Right cardiac atrium (tissue), 5 donors: ENCODE results near the gene MYH9. TPM values are rescaled to one million over a fixed set of nuclear protein-coding genes. Genes with fewer than 3 reads are reported as not detected.

ENCODE experiments used
- ATAC-seq, 2 donors: fragments of 200-7000 bp; cut with Tn5 transposase; one replicate each; pipeline versions ENCODE4 v1.8.0 to v1.9.1; 2020; ENCODE audit warnings: moderate library complexity in 2 of 2, mild to moderate bottlenecking in 1 of 2
- DNase-seq, 3 donors: peaks; one replicate each; pipeline ENCODE4 v3.0.0-alpha.2; 2020
- H3K27ac ChIP-seq: one replicate; pipeline ENCODE4 v1.5.1; 2013; ENCODE audit warnings: mild to moderate bottlenecking, low read length, control low read depth, moderate library complexity
- H3K27me3 ChIP-seq: one replicate; pipeline ENCODE4 v1.6.1; 2013; ENCODE audit not compliant: control insufficient read depth, insufficient read depth
- H3K4me1 ChIP-seq: one replicate; pipeline ENCODE4 v1.6.1; 2013; ENCODE audit warnings: low read length; ENCODE audit not compliant: control insufficient read depth, insufficient read depth
- H3K4me3 ChIP-seq: one replicate; pipeline ENCODE4 v1.5.1; 2013; ENCODE audit warnings: low read length, control low read depth
- H3K9me3 ChIP-seq: one replicate; pipeline ENCODE4 v1.6.1; 2013; ENCODE audit warnings: low read length; ENCODE audit not compliant: control insufficient read depth
- WGBS: extraction: QIAGEN DNeasy Blood & Tissue Kit; methylation state at CpG from one replicate; pipeline ENCODE4 v1.1.7; 2013; 5-methylcytosine and 5-hydroxymethylcytosine counted together
- intact Hi-C, 4 donors: fragments of 100-400 bp; cut with DNase I; formaldehyde crosslinking; loops; one replicate each; pipeline versions ENCODE4 v1.11.0 to v1.14.0; 2022 to 2023
- polyA plus RNA-seq: library from polyadenylated mRNA; stranded (reverse); fragments of 200-250 nt; gene quantifications from one replicate; pipeline ENCODE4 v1.2.3, GENCODE V29; 2013
- total RNA-seq, 4 donors: library from RNA; stranded (reverse); fragmentation: NEBNext Ultra II Directional; extraction: Animal tissue kit (Norgen Biotek cat#: 25700); gene quantifications; one replicate each; pipeline ENCODE4 v1.2.1, GENCODE V29; 2021
- donor health status: healthy with polysubstance abuse.
- donor health status: DM: no; HTN: yes; CAD: no.
- donor health status: DM: no; HTN: no; CAD: no.
- donor health status: DM: no; HTN: yes; CAD: no; lungs with severe emphysema.
- donor health status: DM: yes; HTN: yes; CAD: no.

MYH9 gene
- total and polyA plus RNA-seq, 5 donors: 92.5 to 224 (median 146) TPM

DNA sequence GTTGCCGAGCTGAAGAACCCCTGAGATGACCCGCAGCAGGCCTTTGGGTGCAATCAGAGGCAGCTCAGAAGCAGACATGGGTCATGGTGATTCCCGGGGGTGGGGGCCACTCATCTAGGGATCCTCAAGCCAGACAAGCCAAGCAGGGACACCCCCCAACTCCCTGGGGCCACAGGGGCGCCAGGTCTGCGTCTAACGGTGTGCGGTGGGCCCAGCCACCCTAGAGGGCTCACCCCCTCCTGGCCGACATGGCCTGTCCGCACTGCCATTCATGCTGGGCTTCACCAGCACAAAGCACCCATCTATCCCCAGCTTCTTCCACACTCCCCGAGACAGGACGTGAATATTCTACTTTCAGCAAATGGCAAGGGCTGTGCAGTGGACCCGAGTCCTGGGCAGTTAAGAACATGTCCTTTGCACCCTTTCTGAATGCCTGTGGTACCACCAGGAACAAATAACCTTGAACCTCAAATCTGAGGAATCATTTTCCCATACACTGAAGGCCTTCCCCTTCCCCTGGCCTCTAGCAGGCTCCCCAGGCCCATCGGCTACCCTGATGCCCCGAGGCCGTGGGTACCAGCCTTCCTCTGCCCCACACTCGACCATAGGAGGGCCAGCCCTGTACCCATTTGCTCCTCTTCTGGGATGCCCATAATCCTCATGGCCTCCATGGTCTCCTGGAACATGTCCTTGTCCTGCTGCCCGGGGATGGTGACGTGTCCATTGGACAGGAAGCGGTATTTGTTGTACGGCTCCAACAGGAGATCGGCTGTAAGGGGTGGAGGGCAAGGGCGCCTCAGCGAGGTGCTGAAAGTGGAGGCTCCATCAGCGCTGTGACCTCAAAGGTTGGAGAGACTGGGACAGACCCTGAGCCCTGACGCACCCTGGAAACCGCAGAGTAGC is 67.9 kb downstream of the MYH9 start:
- ATAC-seq (no peak), DNase-seq (peak; percentile 31 to 56 (median 53))
- Histone ChIP-seq H3K4me3 (no peak overlapping the region), H3K27ac (peak overlapping the region; percentile 35), H3K27me3 (no peaks in the 10 kb centered on the region), H3K9me3 (no peaks in the 10 kb centered on the region), H3K4me1 (peaks cover 16% of the 10 kb centered on the region)
- 76% methylated on average over 26 of the region's 26 CpGs for WGBS
- intact Hi-C loops: loop anchor here in 2 of 4 donors (5.0 kb wide), 2 partner anchors 67 to 147 kb away; partner anchors contain the start of gene MYH9 (in 1 of the 2)

DNA sequence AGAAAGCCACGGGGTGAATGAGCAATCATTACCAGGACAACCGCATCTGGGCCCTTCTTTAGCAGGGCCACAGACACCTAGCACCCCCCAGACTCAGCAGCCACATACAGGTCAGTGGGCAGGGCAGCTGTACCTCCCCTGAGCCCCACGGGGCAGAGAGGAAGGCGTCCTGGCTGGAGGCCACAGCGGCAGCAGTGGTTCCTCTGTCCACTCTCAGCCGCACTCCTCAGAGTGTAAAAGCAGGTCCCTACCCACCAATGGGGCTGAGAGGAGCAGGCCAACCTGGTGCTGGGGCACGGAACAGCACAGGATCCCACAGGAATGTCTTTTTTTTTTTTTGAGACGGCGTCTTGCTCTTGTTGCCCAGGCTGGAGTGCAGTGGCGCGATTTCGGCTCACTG is 69.3 kb downstream of the MYH9 start:
- WGBS: 87% methylated on average over 12 of the region's 12 CpGs
- Histone ChIP-seq H3K27me3 (no peaks in the 10 kb centered on the region), H3K27ac (no peak overlapping the region), H3K9me3 (no peaks in the 10 kb centered on the region), H3K4me3 (no peak overlapping the region), H3K4me1 (peaks cover 5% of the 10 kb centered on the region)
- ATAC-seq: no peak
- intact Hi-C loops: no loop called here
- DNase-seq: peak in 1 of 3 donors; percentile 15

DNA sequence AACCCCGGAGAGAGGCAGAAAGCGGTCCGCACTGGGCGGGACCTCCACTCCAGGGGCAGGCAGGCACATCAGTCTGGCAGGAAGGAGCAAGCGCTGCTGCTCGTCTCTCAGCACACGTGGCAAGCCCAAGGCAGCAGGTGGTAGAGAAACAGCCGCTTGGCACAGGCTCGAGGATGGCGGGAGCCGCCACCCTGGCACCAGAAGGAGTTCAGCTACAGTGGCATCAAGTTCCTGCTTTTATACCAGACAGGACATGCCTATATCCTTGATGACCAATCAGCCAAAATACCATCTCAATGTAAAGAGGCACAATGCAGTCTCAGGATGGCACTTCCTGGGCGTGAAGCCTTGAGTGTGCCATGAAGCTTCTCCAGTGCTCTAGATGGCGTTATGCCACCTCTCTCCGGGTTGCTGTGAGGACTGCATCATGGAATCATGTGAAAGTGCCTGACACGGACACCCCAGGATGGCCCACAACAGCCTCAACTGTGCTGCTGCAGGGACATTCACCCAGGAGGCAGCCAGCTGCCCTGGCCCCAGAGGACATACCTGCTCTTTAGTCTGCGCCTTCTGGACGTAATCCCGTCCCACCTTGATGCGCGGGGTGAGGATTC is 70.0 kb downstream of the MYH9 start:
- 80% methylated on average over 20 of the region's 20 CpGs for WGBS
- intact Hi-C loops: no loop called here
- H3K27me3 ChIP-seq: no peaks in the 10 kb centered on the region
- H3K27ac ChIP-seq: no peak overlapping the region
- H3K4me3 ChIP-seq: no peak overlapping the region
- no peaks in the 10 kb centered on the region for H3K9me3 ChIP-seq
- ATAC-seq (no peak), DNase-seq (peak in 1 of 3 donors; percentile 47)
- H3K4me1 ChIP-seq: no peaks in the 10 kb centered on the region

DNA sequence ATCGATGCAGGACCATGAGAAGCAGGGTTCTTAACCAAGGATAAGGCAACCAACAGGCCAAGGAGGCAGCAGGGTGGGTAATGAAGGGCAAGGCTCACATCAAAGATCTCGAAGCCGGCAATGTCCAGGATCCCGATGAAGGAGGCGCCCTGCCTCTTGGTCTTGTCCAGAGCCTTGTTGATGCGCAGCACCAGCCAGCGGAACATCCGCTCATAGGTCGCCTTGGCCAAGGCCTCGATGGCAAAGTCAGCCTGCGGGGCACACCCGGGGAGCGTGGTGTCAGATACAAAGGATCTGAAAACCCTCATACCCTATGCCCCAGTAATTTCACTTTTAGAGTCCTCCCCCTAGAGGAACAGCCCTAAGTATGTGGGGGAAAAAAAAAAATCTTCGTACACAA is 71.3 kb downstream of the MYH9 start:
- Histone ChIP-seq H3K4me1 (no peaks in the 10 kb centered on the region), H3K4me3 (no peak overlapping the region), H3K9me3 (no peaks in the 10 kb centered on the region), H3K27ac (no peak overlapping the region), H3K27me3 (no peaks in the 10 kb centered on the region)
- DNase-seq: peak in 1 of 3 donors; percentile 42
- WGBS: 95% methylated on average over 14 of the region's 14 CpGs
- ATAC-seq: no peak
- intact Hi-C loops: no loop called here

DNA sequence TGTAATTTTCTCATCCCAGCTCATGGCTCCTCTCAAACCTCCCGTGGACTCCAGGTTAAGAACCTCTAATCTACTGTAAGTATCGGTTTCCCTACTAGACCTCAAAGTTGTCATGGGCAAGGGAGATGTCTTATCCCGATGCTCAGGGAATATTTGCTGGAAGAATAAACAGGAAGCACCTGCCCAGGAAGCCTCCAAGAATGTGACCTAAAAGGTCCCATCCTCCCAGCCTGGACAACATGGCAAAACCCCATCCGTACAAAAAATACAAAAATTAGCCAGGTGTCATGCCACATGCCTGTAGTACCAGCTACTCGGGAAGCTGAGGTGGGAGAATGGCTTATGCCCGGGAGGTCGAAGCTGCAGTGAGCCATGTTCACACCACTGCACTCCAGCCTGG is 72.4 kb downstream of the MYH9 start:
- ATAC-seq: no peak
- no peaks in the 10 kb centered on the region for H3K27me3 ChIP-seq
- no peaks in the 10 kb centered on the region for H3K4me1 ChIP-seq
- WGBS: 66% methylated on average over 7 of the region's 7 CpGs
- no peaks in the 10 kb centered on the region for H3K9me3 ChIP-seq
- H3K27ac ChIP-seq: no peak overlapping the region
- peak in 1 of 3 donors; percentile 17 for DNase-seq
- intact Hi-C loops: no loop called here
- no peak overlapping the region for H3K4me3 ChIP-seq

DNA sequence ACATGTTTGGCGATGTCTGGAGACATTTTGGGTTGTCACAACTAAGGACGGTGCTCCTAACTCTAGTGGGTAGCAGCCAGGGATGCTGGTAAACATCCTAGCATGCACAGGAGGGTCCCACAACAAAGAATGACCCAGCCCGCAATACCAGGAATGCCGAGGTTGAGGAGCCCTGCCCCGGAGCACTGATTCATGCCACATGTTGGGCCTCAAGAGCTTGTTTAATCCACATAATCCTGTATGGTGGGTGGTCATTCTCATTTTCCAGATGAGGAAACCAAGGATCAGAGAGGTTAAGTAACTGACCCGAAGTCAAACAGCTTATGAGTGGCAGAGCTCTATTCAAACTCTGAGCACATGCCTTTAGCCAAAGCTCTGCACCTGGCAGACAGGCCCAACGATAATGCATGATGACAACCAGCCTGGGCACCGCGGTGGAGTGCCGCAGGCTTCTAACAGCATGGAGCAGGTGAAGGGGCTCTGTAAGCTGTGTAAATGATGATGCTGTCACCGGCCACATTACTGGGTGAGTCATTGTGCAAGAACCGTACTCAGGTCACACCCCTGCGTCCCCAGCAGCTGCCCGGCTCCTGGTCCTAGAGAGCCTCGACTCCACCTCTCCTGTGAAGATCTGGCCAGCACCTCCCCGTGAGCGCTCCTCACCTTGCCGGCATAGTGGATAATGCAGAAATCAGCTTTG is 76.2 kb downstream of the MYH9 start:
- Histone ChIP-seq H3K27ac (no peak overlapping the region), H3K27me3 (no peaks in the 10 kb centered on the region), H3K4me3 (no peak overlapping the region), H3K9me3 (no peaks in the 10 kb centered on the region), H3K4me1 (no peaks in the 10 kb centered on the region)
- DNase-seq (peak in 2 of 3 donors; percentile 23 to 29), ATAC-seq (no peak)
- intact Hi-C loops: no loop called here
- 73% methylated on average over 18 of the region's 18 CpGs for WGBS

DNA sequence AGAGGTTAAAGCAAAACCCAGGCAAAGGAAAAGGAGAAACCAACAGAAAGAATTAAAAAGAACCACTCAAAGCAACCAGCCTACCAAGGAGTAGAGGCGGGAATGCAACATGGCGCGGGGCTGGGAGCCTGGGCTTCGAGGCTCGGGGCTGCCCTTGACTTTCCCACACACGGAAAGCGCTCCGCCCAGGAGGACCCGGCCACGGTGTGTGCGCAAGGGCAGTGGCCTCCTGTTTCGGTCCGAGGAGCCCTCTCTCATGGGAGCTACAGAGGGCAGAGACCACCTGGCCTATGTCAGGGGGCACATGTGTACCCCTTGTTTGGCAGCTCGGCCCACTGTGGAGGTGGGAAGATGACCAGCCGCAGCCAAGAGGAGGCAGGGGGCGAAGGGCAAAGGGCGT is 78.9 kb downstream of the MYH9 start:
- H3K4me1 ChIP-seq: no peaks in the 10 kb centered on the region
- no peak overlapping the region for H3K4me3 ChIP-seq
- ATAC-seq: no peak
- no peaks in the 10 kb centered on the region for H3K9me3 ChIP-seq
- intact Hi-C loops: no loop called here
- no peaks in the 10 kb centered on the region for H3K27me3 ChIP-seq
- no peak overlapping the region for H3K27ac ChIP-seq
- WGBS: 92% methylated on average over 17 of the region's 17 CpGs
- peak in 2 of 3 donors; percentile 33 to 48 for DNase-seq

DNA sequence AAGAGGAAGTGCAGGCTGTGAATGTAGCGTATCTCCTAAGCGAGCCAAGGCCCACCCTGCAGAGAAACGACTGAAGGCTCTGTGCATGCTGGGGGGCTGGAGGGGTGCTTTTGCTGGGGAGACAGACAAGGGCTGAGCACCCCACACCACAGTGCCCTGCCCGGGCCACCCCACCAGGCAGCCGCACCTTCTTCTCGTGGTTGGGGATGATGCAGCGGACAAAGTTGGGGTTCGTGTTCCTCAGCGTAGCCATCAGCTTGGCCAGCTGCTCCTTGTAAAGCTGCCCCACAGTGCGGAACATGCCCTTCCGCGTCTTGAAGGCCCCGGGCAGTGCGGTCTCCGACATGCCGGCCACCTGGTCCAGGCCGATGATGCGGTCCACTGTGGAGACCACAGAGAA is 81.5 kb downstream of the MYH9 start:
- no peak overlapping the region for H3K27ac ChIP-seq
- H3K4me1 ChIP-seq: no peaks in the 10 kb centered on the region
- intact Hi-C loops: no loop called here
- WGBS: 84% methylated on average over 18 of the region's 18 CpGs
- DNase-seq: peak in 1 of 3 donors; percentile 38
- ATAC-seq: no peak
- no peaks in the 10 kb centered on the region for H3K9me3 ChIP-seq
- H3K4me3 ChIP-seq: no peak overlapping the region
- H3K27me3 ChIP-seq: no peaks in the 10 kb centered on the region

DNA sequence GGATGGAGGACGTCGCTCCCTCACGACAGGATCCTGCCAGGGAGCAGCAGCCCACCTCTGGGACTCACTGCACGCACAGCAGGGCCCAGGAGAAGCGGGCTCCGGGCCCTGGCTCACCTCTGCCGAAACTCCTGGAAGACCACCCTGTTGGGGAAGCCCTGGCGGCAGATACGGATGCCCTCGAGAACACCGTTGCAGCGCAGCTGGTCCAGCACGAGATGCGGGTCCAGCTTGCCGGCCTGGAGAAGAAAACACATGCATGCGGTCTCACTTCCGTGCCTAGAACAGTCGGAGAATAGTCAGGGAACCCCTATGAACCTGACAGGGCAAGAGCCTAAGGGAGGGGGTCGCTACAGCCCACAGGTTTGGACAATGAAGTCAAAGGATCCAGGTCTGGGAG is 82.0 kb downstream of the MYH9 start:
- Histone ChIP-seq H3K4me3 (no peak overlapping the region), H3K27ac (no peak overlapping the region), H3K27me3 (no peaks in the 10 kb centered on the region), H3K4me1 (no peaks in the 10 kb centered on the region), H3K9me3 (no peaks in the 10 kb centered on the region)
- intact Hi-C loops: no loop called here
- peak in 2 of 3 donors; percentile 25 to 47 for DNase-seq
- ATAC-seq: no peak
- 90% methylated on average over 19 of the region's 19 CpGs for WGBS

DNA sequence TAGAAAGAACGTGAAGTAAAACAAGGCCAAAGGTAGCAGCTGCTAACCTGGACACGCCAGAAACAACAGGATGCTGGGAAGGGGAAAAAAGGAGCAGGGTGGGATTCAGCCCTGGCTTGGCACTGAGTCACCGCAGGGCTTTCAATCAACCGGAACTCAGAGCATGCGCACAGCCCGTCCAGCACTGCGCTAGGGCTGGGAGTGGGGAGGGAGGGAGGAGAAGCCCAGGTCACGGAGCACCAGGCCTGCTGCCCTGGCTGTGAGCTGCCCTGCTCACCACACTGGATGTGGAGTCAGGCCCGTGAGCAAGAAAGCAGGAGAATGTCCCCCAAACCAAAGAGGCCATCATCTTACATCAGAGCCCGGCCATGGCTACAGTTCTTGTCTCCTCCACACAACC is 83.3 kb downstream of the MYH9 start:
- Histone ChIP-seq H3K4me3 (no peak overlapping the region), H3K27ac (no peak overlapping the region), H3K4me1 (no peaks in the 10 kb centered on the region), H3K27me3 (no peaks in the 10 kb centered on the region), H3K9me3 (no peaks in the 10 kb centered on the region)
- DNase-seq (peak; percentile 32 to 68 (median 55)), ATAC-seq (peak in 1 of 2 donors; percentile 57)
- WGBS: 58% methylated on average over 10 of the region's 10 CpGs
- intact Hi-C loops: loop anchor here in 2 of 4 donors (5.0 kb wide), 1 partner anchor 168 kb away; no protein-coding TSS in a partner anchor

DNA sequence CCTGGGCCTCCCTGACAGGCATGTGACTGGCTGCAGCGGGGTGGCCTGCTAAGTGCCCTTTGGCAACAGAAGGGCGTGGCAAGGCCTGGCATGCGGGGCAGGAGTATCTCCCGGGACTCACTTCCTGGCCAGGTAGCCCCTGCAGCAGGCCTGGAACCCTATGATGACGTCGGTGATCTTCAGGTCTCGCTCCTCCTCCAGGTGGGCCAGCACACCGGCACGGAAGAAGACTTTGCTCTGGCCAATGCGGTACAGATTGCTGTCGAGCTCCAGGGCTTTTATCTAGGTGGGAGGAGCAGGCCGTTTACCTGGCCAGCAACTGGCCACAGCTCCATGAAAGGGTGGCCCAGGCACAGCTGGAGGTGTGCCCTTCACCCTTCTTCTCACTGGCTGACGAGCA is 83.9 kb downstream of the MYH9 start:
- Histone ChIP-seq H3K27me3 (no peaks in the 10 kb centered on the region), H3K9me3 (no peaks in the 10 kb centered on the region), H3K4me3 (no peak overlapping the region), H3K4me1 (no peaks in the 10 kb centered on the region), H3K27ac (no peak overlapping the region)
- WGBS: 78% methylated on average over 13 of the region's 13 CpGs
- peak in 1 of 3 donors; percentile 31 for DNase-seq
- intact Hi-C loops: loop anchor here in 2 of 4 donors (5.0 kb wide), 1 partner anchor 168 kb away; no protein-coding TSS in a partner anchor
- ATAC-seq: peak in 1 of 2 donors; percentile 1
